ENCODE measurements around the gene RPH3AL. TPM values are rescaled to one million over a fixed set of nuclear protein-coding genes. Genes with fewer than 3 reads are reported as not detected.

The RPH3AL gene
- total and polyA plus RNA-seq, 11 donors = 2.8 to 9.4 (median 6.3) TPM

GRCh38 chr17:395974-396373 lies 43.4 kb upstream of the RPH3AL start:
- H3K4me1 ChIP-seq = peaks cover 0 to 16% (median 0%) of the 10 kb centered on the region in 12 donors
- WGBS, 4 donors = 91 to 96% (median 95%) methylated on average over 2 of the region's 2 CpGs
- H3K9me3 ChIP-seq = no peaks in the 10 kb centered on the region
- no peak overlapping the region for H3K4me3 ChIP-seq
- no peaks in the 10 kb centered on the region for H3K27me3 ChIP-seq
- no peaks in the 10 kb centered on the region for H3K36me3 ChIP-seq
- intact Hi-C loops (cut with DNase I) = no loop called here
- ATAC-seq (no peak), DNase-seq (no peak)
- TF ChIP-seq POLR2A (IDR thresholded peaks at IDR 0.05) = no peak
- H3K27ac ChIP-seq = no peak overlapping the region

- 88 to 98% (median 94%) methylated on average over 9 of the region's 9 CpGs for WGBS, 4 donors
- no peaks in the 10 kb centered on the region for H3K9me3 ChIP-seq
- H3K27ac ChIP-seq = no peak overlapping the region
- ATAC-seq (no peak), DNase-seq (no peak)
- H3K27me3 ChIP-seq = no peaks in the 10 kb centered on the region
- TF ChIP-seq CTCF (IDR thresholded peaks at IDR 0.05) (no peak), POLR2A (IDR thresholded peaks at IDR 0.05) (no peak)
- intact Hi-C loops (cut with DNase I) = no loop called here
- peaks cover 0 to 16% (median 0%) of the 10 kb centered on the region in 12 donors for H3K4me1 ChIP-seq
- no peaks in the 10 kb centered on the region for H3K36me3 ChIP-seq
- no peak overlapping the region for H3K4me3 ChIP-seq
Observed at GRCh38 chr17:395179-395578, 42.6 kb upstream of the RPH3AL start.

- H3K4me3 ChIP-seq = no peak overlapping the region
- 89 to 95% (median 94%) methylated on average over 7 to 9 of the region's 9 CpGs for WGBS, 4 donors
- H3K27me3 ChIP-seq = no peaks in the 10 kb centered on the region
- DNase-seq = peak in 1 of 5 donors; percentile 10
- no peaks in the 10 kb centered on the region for H3K9me3 ChIP-seq
- ATAC-seq = no peak
- peaks cover 0 to 16% (median 0%) of the 10 kb centered on the region in 12 donors for H3K4me1 ChIP-seq
- H3K27ac ChIP-seq = no peak overlapping the region
- TF ChIP-seq CTCF (IDR thresholded peaks at IDR 0.05) (no peak), POLR2A (IDR thresholded peaks at IDR 0.05) (no peak)
- intact Hi-C loops (cut with DNase I) = loop anchor here in 1 of 10 donors (5.0 kb wide), 1 partner anchor 247 kb away; no protein-coding TSS in a partner anchor
- H3K36me3 ChIP-seq = no peaks in the 10 kb centered on the region
Observed at GRCh38 chr17:394718-395095, 42.1 kb upstream of the RPH3AL start.

- Histone ChIP-seq H3K9me3 (no peaks in the 10 kb centered on the region), H3K36me3 (no peaks in the 10 kb centered on the region), H3K27me3 (no peaks in the 10 kb centered on the region), H3K27ac (peak overlapping the region in 1 of 12 donors; percentile 17), H3K4me3 (peak overlapping the region in 1 of 12 donors; percentile 23), H3K4me1 (peaks cover 0 to 16% (median 0%) of the 10 kb centered on the region in 12 donors)
- intact Hi-C loops (cut with DNase I) = loop anchor here in 1 of 10 donors (5.0 kb wide), 1 partner anchor 247 kb away; no protein-coding TSS in a partner anchor
- no peak for TF ChIP-seq CTCF (IDR thresholded peaks at IDR 0.05)
- no peak for TF ChIP-seq POLR2A (IDR thresholded peaks at IDR 0.05)
- ATAC-seq (peak in 2 of 4 donors; percentile 34 to 44), DNase-seq (peak in 1 of 5 donors; percentile 38)
- WGBS, 4 donors = 64 to 68% (median 66%) methylated on average over 18 to 19 of the region's 19 CpGs
Observed at GRCh38 chr17:393806-394717, 41.5 kb upstream of the RPH3AL start.
